ENCODE measurements around the gene SARM1. TPM values are rescaled to one million over a fixed set of nuclear protein-coding genes. Genes with fewer than 3 reads are reported as not detected.

The SARM1 gene
- total RNA-seq, 1 experiment from 2014 or later, result 5.1 TPM

DNA sequence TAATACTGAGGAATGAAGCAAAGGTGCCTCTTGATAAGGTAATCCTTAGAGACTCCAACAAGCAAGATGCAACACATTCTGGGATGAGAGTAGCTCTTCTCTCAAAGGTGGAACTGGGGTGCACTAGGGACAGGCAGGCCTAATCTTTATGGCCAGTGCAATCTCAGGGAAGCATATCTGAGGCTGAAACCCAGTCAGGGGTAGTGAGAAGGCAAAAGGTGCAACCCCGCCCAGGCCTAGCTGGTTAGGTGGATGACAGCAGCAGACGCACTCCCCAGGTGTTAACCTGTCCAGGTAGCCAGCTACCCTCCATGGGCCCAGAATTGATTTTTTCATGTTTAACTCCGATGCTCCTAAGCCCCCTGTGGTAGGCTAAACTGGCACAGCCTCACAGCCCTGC lies 44.4 kb downstream of the SARM1 start:
- H3K79me2 ChIP-seq (ENCODE audit: insufficient read depth, low read length), result no peaks in the 10 kb centered on the region
- Mint-ChIP-seq H3K9me3 (peaks cover 0 to 2% of the 10 kb centered on the region in 2 experiments; a peak in 1 of 5 replicates), H3K4me1 (peaks cover 26 to 27% of the 10 kb centered on the region in 2 experiments), H3K27me3 (ENCODE audit: low read depth) (peaks cover 83% of the 10 kb centered on the region), H3K4me3 (no peak overlapping the region), H3K27ac (no peak overlapping the region), H3K36me3 (ENCODE audit: insufficient read depth in 1 of 3, low read depth in 3 of 3) (no peaks in the 10 kb centered on the region; a peak in 1 of 7 replicates)
- no peak for DNase-seq
- no peaks in the 10 kb centered on the region for H4K20me1 ChIP-seq (ENCODE audit: control insufficient read depth, insufficient read depth, insufficient read length)
- H3K4me2 ChIP-seq (ENCODE audit: insufficient read depth, insufficient read length, low read length), result no peak overlapping the region
- no peak overlapping the region for H3K4ac ChIP-seq (ENCODE audit: low read depth, low read length)
- no peak overlapping the region for H2BK20ac ChIP-seq (ENCODE audit: low read depth, low read length, poor library complexity, severe bottlenecking)
- no peak overlapping the region for H3T11ph ChIP-seq (ENCODE audit: low read length)
- H4K5ac ChIP-seq (ENCODE audit: insufficient read length, low read depth, low read length), result no peak overlapping the region
- H3K23ac ChIP-seq (ENCODE audit: insufficient read length, low read depth, low read length), result no peak overlapping the region
- H4K8ac ChIP-seq (replicated peaks; ENCODE audit: insufficient read length, low read depth, low read length), result no peak overlapping the region
- H3K9me3 ChIP-seq (ENCODE audit: control insufficient read depth, low read depth, low read length), result no peaks in the 10 kb centered on the region
- no peak overlapping the region for H2BK15ac ChIP-seq (ENCODE audit: low read depth, low read length)
- no peak overlapping the region for H4K91ac ChIP-seq (ENCODE audit: insufficient read length, low read depth, low read length)
- no peak overlapping the region for H2BK5ac ChIP-seq (ENCODE audit: insufficient read length, low read length)
- H3K56ac ChIP-seq (ENCODE audit: insufficient read length, low read depth, low read length), result no peak overlapping the region
- H3K4me1 ChIP-seq (ENCODE audit: insufficient read depth, low read length), result peaks cover 3% of the 10 kb centered on the region; the same call in 1 of the 2 replicates
- peaks cover 19% of the 10 kb centered on the region; the same call in 1 of the 2 replicates for H3K27me3 ChIP-seq (ENCODE audit: insufficient read depth, low read length)
- H3K79me1 ChIP-seq (ENCODE audit: insufficient read depth, low read depth, low read length, poor library complexity, severe bottlenecking), result no peaks in the 10 kb centered on the region
- H2BK12ac ChIP-seq (ENCODE audit: insufficient read length, low read depth, low read length), result no peak overlapping the region
- H3K23me2 ChIP-seq (ENCODE audit: insufficient read length, low read depth, low read length, poor library complexity, severe bottlenecking), result no peaks in the 10 kb centered on the region
- H2AFZ ChIP-seq (ENCODE audit: low read length), result no peak overlapping the region
- WGBS (ENCODE audit: extremely low coverage, insufficient read length, low lambda C conversion rate), result no CpG with 5 or more reads among the region's 3 CpGs
- H2AK5ac ChIP-seq (ENCODE audit: insufficient read length, low read length), result no peak overlapping the region
- no peak overlapping the region for H3K18ac ChIP-seq (ENCODE audit: insufficient read length, low read depth, low read length)
- H2BK120ac ChIP-seq (ENCODE audit: low read depth, low read length, poor library complexity, severe bottlenecking), result no peak overlapping the region
- TF ChIP-seq, protein P1, sequence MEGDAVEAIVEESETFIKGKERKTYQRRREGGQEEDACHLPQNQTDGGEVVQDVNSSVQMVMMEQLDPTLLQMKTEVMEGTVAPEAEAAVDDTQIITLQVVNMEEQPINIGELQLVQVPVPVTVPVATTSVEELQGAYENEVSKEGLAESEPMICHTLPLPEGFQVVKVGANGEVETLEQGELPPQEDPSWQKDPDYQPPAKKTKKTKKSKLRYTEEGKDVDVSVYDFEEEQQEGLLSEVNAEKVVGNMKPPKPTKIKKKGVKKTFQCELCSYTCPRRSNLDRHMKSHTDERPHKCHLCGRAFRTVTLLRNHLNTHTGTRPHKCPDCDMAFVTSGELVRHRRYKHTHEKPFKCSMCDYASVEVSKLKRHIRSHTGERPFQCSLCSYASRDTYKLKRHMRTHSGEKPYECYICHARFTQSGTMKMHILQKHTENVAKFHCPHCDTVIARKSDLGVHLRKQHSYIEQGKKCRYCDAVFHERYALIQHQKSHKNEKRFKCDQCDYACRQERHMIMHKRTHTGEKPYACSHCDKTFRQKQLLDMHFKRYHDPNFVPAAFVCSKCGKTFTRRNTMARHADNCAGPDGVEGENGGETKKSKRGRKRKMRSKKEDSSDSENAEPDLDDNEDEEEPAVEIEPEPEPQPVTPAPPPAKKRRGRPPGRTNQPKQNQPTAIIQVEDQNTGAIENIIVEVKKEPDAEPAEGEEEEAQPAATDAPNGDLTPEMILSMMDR (conservative IDR thresholded peaks at IDR 0.05), result no peak
- H3K14ac ChIP-seq (ENCODE audit: insufficient read depth, low read length), result no peak overlapping the region
- H3K27ac ChIP-seq (ENCODE audit: insufficient read length, low read depth, low read length), result no peak overlapping the region
- no peak overlapping the region for H3K9ac ChIP-seq (ENCODE audit: extremely low read depth, insufficient read length, low read length)

Measured in H9 (cell line).